ENCODE results near the gene KIF25.

KIF25 gene

GRCh38 chr6:168048724-168049025, 51.2 kb downstream of the KIF25 start:
- H3K4me3 ChIP-seq (replicated peaks in 1 of 2; ENCODE audit: low read depth in 2 of 2, low read length in 2 of 2) = no peak overlapping the region
- no peak for TF ChIP-seq CTCF (IDR thresholded peaks at IDR 0.05; ENCODE audit: low read depth, low read length)
- DNase-seq (ENCODE audit: low read depth in 2 of 2) = no peak

- no peak for TF ChIP-seq CTCF (IDR thresholded peaks at IDR 0.05; ENCODE audit: low read depth, low read length)
- no peak overlapping the region for H3K4me3 ChIP-seq (replicated peaks in 1 of 2; ENCODE audit: low read depth in 2 of 2, low read length in 2 of 2)
- DNase-seq (ENCODE audit: low read depth in 2 of 2) = no peak
Observed at GRCh38 chr6:168049277-168049676, 51.8 kb downstream of the KIF25 start.

GRCh38 chr6:168049706-168050224, 52.3 kb downstream of the KIF25 start:
- no peak overlapping the region for H3K4me3 ChIP-seq (replicated peaks in 1 of 2; ENCODE audit: low read depth in 2 of 2, low read length in 2 of 2)
- no peak for DNase-seq (ENCODE audit: low read depth in 2 of 2)
- no peak for TF ChIP-seq CTCF (IDR thresholded peaks at IDR 0.05; ENCODE audit: low read depth, low read length)

- no peak overlapping the region for H3K4me3 ChIP-seq (replicated peaks in 1 of 2; ENCODE audit: low read depth in 2 of 2, low read length in 2 of 2)
- TF ChIP-seq CTCF (IDR thresholded peaks at IDR 0.05; ENCODE audit: low read depth, low read length) = no peak
- no peak for DNase-seq (ENCODE audit: low read depth in 2 of 2)
Observed at GRCh38 chr6:168050225-168050880, 52.9 kb downstream of the KIF25 start.

GRCh38 chr6:168050881-168051586, 53.6 kb downstream of the KIF25 start:
- peak; percentile 10 for TF ChIP-seq CTCF (IDR thresholded peaks at IDR 0.05; ENCODE audit: low read depth, low read length)
- DNase-seq (ENCODE audit: low read depth in 2 of 2) = peak in 1 of 2 donors; percentile 34

GRCh38 chr6:168051648-168052047, 54.2 kb downstream of the KIF25 start:
- no peak overlapping the region for H3K4me3 ChIP-seq (replicated peaks in 1 of 2; ENCODE audit: low read depth in 2 of 2, low read length in 2 of 2)
- no peak for DNase-seq (ENCODE audit: low read depth in 2 of 2)
- TF ChIP-seq CTCF (IDR thresholded peaks at IDR 0.05; ENCODE audit: low read depth, low read length) = no peak

More at GRCh38 chr6:168050881-168051586, 53.6 kb downstream of the KIF25 start:
- H3K4me3 ChIP-seq (replicated peaks in 1 of 2; ENCODE audit: low read depth in 2 of 2, low read length in 2 of 2) = no peak overlapping the region

All from cardiac fibroblast (primary cell).